Lower leg skin (tissue), 4 donors: ENCODE data around the gene IKBKE. TPM values are rescaled to one million over a fixed set of nuclear protein-coding genes. Genes with fewer than 3 reads are reported as not detected.
A peak's percentile ranks its signal among the peaks of the same experiment; 100 is the strongest.

ENCODE experiments used
- DNase-seq, 2 donors: peaks; one replicate each; pipeline ENCODE4 v3.0.0-alpha.2; 2019; ENCODE audit warnings: low spot score in 2 of 2
- H3K4me3 ChIP-seq: fragments of 200-600 bp; sonication (generic); 2 replicates; pipeline ENCODE4 v1.5.1; 2017; ENCODE audit warnings: mild to moderate bottlenecking, low read depth; ENCODE audit not compliant: poor library complexity, severe bottlenecking
- POLR2A ChIP-seq, 2 donors: fragments of 450-650 bp; IDR thresholded peaks; one replicate each; pipeline ENCODE4 v1.6.1; 2016 to 2017; ENCODE audit warnings: antibody characterized with exemption in 2 of 2, mild to moderate bottlenecking in 1 of 2, moderate library complexity in 1 of 2
- WGBS, 2 donors: methylation state at CpG; one replicate each; pipeline ENCODE4 v1.1.5; 2018; 5-methylcytosine and 5-hydroxymethylcytosine counted together
- intact Hi-C: fragments of 100-400 bp; cut with DNase I; formaldehyde crosslinking; loops from one replicate; pipeline ENCODE4 v1.15.0; 2023; ENCODE audit warnings: low total_unique reads
- total RNA-seq, 4 donors: library from RNA; depleted of rRNA; stranded (reverse); fragments of >200 nt; gene quantifications; one replicate each; pipeline ENCODE4 v1.1.0, GENCODE V29; 2016
- TF ChIP-seq, protein P1 (sequence below), 3 donors: fragments of 450-650 bp; IDR thresholded peaks; one replicate each; pipeline ENCODE4 v1.5.1; 2016; ENCODE audit warnings: antibody characterized with exemption in 3 of 3, mild to moderate bottlenecking in 3 of 3, moderate library complexity in 2 of 3

IKBKE gene
- total RNA-seq, 4 donors from 2014 or later, result 6.1 to 21.4 (median 12.2) TPM

DNA sequence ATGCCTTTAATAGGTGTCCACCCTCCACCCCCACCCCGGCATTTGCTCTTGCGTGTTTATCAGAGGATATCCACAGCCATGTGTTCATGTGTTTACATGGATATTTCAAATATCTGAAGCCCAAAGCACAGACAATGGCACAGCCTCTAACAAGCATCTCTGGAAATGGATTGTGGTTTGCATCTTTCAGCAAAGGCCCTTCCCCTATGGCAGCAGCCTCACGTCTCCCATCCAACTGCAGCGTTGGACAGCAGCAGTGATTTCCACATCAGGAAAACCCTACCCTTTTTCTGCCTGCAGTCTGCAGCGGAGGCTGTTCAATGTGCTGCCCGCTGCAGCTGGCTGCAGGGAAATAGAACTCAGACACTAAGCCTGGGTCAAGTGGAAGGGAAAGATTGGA lies 38.7 kb downstream of the IKBKE start:
- peak in 1 of 2 donors; percentile 47 for DNase-seq
- 23 to 26% methylated on average over 6 of the region's 6 CpGs for WGBS, 2 donors
- intact Hi-C loops, result no loop called here

GRCh38 chr1:206509612-206510257 lies 39.5 kb downstream of the IKBKE start:
- DNase-seq, result no peak
- intact Hi-C loops, result no loop called here
- WGBS, 2 donors, result 69 to 71% methylated on average over 12 of the region's 12 CpGs
- no peak overlapping the region for H3K4me3 ChIP-seq
- TF ChIP-seq, protein P1, sequence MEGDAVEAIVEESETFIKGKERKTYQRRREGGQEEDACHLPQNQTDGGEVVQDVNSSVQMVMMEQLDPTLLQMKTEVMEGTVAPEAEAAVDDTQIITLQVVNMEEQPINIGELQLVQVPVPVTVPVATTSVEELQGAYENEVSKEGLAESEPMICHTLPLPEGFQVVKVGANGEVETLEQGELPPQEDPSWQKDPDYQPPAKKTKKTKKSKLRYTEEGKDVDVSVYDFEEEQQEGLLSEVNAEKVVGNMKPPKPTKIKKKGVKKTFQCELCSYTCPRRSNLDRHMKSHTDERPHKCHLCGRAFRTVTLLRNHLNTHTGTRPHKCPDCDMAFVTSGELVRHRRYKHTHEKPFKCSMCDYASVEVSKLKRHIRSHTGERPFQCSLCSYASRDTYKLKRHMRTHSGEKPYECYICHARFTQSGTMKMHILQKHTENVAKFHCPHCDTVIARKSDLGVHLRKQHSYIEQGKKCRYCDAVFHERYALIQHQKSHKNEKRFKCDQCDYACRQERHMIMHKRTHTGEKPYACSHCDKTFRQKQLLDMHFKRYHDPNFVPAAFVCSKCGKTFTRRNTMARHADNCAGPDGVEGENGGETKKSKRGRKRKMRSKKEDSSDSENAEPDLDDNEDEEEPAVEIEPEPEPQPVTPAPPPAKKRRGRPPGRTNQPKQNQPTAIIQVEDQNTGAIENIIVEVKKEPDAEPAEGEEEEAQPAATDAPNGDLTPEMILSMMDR (IDR thresholded peaks at IDR 0.05), result no peak
- TF ChIP-seq POLR2A (IDR thresholded peaks at IDR 0.05), result no peak

More for the DNA sequence above, 38.7 kb downstream of the IKBKE start:
- TF ChIP-seq, protein P1 (IDR thresholded peaks at IDR 0.05), result no peak
- no peak for TF ChIP-seq POLR2A (IDR thresholded peaks at IDR 0.05)
- H3K4me3 ChIP-seq, result no peak overlapping the region

DNA sequence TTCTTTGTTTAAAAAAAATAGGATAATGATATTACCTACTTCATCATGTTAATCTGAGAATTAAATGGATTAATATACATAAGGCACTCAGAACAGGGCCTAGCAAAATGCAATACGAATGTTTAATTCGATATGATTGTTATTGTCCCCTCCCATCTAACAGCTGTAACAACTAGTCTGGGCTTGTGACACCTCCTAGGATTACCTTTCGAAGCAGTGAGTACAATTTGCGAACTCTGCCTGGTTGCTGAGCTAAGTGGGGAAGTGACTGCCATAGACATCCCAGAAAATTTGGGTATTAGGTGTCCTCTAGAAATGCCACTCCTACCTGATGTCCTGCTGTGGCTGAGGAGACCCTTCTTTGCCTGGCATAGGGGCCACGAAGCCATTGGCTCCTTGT lies 40.1 kb downstream of the IKBKE start:
- intact Hi-C loops, result no loop called here
- no peak overlapping the region for H3K4me3 ChIP-seq
- WGBS, 2 donors, result 55 to 74% methylated on average over 5 of the region's 5 CpGs
- DNase-seq, result no peak
- no peak for TF ChIP-seq POLR2A (IDR thresholded peaks at IDR 0.05)
- TF ChIP-seq, protein P1 (IDR thresholded peaks at IDR 0.05), result no peak

DNA sequence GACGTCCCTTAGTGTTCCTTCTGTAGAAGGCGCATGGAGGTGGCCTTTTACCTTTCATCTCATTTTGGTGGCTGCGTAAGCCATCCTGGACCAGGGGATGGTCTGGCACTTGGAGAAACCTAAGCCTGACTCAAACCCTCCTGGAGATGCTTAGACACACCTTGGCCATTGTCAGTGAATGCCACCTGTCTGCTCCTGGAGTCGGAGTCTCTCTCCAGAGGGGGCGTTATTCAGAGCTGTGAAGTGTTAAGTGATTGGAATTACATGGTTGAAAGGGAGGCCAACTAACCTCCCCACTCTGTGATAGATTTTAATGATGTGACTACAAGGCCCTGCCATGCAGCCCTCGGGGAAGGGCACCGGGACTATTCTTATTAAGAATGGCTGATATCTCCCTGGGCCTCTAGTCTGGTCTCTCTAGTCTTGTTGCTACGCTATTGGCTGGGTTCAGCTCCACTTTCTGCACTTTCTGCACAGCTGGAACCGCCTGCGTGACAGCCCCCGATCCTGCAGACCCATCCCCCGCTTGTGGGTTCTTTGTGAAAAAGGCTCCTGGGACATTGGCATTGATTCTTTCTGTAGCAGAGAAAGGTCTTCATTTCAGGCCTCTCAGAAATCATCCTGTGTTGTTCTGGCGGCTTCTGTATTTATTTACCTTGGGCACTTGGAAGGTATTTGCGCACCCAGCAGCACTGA lies 41.2 kb downstream of the IKBKE start:
- 65 to 71% methylated on average over 14 of the region's 14 CpGs for WGBS, 2 donors

DNA sequence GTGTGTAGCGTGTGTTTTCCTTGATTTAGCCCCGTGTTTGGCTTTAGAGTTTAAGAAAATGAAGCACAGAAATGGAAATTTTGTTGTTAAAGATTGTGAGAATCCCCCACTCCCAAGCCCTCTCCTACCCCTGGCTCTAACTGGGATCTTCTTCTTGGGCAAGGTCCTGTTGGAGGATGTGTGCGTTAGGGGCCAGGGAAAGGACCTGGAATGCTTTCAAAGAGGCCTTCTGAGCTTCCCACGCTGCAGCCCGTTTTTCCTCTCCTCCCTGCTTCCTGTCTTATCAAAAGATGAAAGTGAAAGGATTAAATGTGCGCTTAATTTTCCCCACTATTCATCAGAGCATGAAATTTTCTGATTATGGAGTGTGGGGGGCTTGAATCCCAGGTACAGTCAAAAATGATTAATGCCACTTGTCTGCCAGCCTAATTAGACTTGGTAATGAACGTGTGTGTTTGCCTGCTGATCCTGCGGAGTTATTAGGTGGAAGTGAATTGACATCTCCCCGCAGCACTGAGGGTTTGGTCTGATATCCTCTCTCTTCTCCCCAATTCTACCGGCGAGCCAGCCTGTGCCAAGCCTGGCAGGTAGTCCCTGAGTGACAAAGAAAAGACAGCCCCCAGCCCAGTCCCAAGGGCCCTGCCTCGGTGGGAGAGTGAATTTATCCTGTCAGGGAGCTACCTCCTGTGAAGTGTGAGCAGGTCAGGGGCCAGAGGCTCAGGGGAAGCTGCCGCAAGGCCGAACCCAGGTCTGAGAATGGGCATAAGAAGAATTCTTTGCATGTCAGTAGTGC lies 42.0 kb downstream of the IKBKE start:
- DNase-seq, result no peak
- 40 to 41% methylated on average over 14 of the region's 14 CpGs for WGBS, 2 donors
- H3K4me3 ChIP-seq, result no peak overlapping the region
- no peak for TF ChIP-seq POLR2A (IDR thresholded peaks at IDR 0.05)
- TF ChIP-seq, protein P1 (IDR thresholded peaks at IDR 0.05), result no peak
- intact Hi-C loops, result no loop called here

More for the DNA sequence above, 41.2 kb downstream of the IKBKE start:
- intact Hi-C loops, result no loop called here
- H3K4me3 ChIP-seq, result no peak overlapping the region
- DNase-seq, result no peak
- no peak for TF ChIP-seq POLR2A (IDR thresholded peaks at IDR 0.05)
- TF ChIP-seq, protein P1 (IDR thresholded peaks at IDR 0.05), result no peak
